Activated naive CD4-positive, alpha-beta T cell treated with Interleukin-2 at 50 U/mL for 16 hours (primary cell): ENCODE results near the gene SLC4A5.

Experiments
- DNase-seq: peaks from one replicate; pipeline ENCODE4 v3.0.0-alpha.2; 2020

Gene SLC4A5, protein sequence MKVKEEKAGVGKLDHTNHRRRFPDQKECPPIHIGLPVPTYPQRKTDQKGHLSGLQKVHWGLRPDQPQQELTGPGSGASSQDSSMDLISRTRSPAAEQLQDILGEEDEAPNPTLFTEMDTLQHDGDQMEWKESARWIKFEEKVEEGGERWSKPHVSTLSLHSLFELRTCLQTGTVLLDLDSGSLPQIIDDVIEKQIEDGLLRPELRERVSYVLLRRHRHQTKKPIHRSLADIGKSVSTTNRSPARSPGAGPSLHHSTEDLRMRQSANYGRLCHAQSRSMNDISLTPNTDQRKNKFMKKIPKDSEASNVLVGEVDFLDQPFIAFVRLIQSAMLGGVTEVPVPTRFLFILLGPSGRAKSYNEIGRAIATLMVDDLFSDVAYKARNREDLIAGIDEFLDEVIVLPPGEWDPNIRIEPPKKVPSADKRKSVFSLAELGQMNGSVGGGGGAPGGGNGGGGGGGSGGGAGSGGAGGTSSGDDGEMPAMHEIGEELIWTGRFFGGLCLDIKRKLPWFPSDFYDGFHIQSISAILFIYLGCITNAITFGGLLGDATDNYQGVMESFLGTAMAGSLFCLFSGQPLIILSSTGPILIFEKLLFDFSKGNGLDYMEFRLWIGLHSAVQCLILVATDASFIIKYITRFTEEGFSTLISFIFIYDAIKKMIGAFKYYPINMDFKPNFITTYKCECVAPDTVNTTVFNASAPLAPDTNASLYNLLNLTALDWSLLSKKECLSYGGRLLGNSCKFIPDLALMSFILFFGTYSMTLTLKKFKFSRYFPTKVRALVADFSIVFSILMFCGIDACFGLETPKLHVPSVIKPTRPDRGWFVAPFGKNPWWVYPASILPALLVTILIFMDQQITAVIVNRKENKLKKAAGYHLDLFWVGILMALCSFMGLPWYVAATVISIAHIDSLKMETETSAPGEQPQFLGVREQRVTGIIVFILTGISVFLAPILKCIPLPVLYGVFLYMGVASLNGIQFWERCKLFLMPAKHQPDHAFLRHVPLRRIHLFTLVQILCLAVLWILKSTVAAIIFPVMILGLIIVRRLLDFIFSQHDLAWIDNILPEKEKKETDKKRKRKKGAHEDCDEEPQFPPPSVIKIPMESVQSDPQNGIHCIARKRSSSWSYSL

GRCh38 chr2:74343316-74343715, at the start of gene SLC4A5:
TSS of gene SLC4A5 (minus strand) at chr2:74343416. CDS start at chr2:74315023, 28,393 bp downstream.
- no peak for DNase-seq

- no peak for DNase-seq
Observed at GRCh38 chr2:74392449-74392743, 49.2 kb upstream of the SLC4A5 start.

DNA sequence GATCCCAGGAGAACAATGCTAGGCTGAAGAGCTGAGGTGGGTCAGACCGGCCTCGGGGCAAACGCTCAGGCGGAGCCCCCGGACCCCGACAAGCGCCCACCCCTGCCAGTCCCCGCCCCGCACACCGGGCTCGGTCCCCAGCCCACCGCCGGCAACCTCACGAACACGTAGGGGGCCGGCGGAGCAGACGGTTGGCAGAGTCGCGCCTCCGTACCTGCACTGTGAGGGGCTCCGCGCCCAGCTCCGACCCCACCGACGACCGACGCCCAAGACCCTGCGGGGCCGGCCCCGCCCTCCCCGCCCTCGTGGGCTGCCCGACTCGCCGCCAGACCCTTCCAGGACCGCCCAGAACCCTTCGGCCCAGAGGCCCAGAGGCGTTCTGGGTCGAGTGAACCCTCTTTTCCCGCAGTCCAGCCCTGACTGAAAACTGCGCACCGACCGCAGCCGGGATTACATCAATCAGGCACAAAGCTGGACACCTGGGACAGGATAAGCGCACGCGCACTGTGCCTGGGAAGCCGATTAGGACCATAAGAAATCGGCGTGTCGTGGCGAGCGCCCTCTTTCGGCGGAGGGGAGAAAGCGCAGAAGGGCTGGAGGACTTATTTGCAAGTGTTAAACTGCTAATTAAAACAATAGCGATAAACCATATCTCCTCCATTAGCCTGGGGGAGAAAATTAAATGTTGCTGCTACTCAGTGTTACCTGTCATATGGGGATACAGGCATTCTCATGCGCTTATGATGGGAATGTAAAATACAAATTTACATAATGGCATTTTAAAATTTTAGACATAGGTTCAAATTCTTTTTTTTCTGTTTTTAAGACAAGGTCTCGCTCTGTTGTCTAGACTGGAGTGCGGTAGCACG, 48.6 kb upstream of the SLC4A5 start:
- DNase-seq = peak; percentile 93

- DNase-seq = no peak
Observed at GRCh38 chr2:74391209-74391579, 48.0 kb upstream of the SLC4A5 start.

- no peak for DNase-seq
Observed at GRCh38 chr2:74390606-74391005, 47.4 kb upstream of the SLC4A5 start.

GRCh38 chr2:74387346-74387745, 44.1 kb upstream of the SLC4A5 start:
- DNase-seq = no peak

DNA sequence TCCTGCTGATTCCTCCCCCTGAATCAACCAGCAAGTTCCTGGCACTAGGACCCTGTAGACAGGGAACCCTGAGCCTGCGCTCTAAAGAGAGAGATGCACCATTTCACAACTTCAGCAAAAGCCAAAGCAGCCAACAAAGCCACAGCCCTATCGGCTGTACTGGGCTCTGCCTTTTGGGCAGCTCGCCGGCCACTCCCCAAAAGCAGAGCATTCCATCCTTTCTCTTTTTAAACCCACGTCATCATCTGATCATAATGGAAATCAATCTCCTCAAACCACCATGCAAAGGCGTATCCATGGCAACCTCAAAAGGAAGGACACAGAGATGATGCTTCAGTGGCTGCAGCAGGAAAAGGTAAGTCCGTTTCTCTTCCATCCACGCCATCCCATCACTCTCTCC, 42.2 kb upstream of the SLC4A5 start:
- DNase-seq = no peak

DNA sequence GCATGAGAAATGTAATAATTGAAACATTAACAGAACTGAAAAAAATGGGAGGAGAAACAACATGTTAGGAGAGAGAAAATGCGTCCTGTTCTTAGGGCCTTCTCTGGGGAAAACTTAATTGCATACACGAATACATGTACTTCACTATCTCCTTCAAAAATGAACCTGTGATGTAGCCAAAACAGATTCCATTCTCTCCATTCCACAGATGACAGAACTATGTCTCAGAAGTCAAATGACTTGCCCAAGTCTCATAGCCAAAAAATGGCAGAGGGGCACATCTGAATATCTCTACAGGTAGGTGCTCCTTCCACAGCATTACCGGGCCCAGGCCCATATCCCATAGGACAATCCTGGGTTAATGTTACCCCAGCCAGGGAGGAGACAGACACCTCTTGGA, 40.8 kb upstream of the SLC4A5 start:
- DNase-seq = no peak

GRCh38 chr2:74383254-74383653, 40.0 kb upstream of the SLC4A5 start:
- no peak for DNase-seq

GRCh38 chr2:74381751-74382150, 38.5 kb upstream of the SLC4A5 start:
- no peak for DNase-seq

DNA sequence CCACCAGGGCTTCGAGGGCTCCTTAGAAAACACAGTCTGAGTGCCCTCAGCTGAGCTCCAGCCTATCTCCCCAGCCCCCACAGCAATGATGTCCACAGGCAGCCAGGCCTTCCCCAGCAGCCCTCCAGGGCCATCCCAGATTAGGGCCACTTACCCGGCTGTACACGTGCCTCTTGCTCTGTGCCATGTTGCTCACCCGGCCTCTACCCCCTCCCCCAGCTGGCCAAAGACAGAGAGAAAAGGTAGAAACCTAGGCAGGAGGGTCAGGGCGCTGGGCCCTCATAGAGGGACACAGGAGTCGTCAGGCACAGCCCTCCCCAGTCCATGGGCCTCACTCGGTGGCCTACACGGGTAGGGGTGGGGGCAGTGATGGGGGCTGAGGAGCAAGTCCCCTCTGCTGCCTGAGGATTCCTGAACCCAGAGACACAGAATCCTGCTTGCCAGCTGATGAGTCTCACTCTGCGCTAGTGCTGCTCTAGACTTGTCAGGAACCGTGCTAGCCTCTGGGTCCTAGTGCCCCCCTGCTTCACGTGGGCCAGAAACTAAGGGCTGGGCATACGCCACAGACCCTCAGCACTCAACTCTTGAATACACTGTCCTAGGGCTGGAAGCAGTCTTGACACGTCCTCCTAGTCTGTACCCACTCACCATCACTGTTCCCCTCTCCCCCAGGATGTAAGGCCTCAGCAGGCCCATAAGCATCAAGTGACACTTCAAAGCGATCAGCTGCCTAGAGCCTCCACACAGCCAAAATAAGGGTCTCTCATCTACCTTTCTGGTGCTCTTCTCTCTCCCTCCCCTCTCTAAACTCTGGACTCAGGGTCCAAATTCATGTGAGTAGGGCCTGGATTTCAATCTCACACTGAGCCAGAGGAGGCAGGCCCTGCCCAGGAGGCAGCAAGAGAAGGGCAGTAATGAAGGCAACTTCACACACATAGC, 36.9 kb upstream of the SLC4A5 start, which contains the start of gene DCTN1:
DCTN1 (minus strand) TSS at position 461 of the 939 bp plus-strand sequence; CDS start at position 187, 274 bp downstream.
- DNase-seq = peak; percentile 12

DNA sequence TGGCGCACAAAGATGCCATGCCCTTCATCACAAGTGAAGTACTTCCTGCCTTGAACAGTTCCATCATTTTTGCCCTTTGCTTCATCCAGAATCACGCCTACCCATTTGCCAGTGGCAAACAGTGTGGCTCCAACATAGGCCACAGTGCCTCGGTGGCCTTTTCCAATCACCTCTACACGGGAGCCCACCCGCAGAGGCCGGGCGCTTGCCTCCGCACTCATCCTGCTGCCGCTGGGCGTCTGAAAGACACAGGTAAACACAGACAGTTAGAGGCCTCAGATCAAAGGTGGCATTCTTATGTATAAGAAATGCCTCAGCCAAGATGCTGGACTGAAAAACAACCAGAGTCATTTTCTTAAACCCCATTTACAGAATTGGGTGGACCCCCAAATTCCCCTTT, 34.8 kb upstream of the SLC4A5 start:
- no peak for DNase-seq

- no peak for DNase-seq
Observed at GRCh38 chr2:74375838-74376237, 32.6 kb upstream of the SLC4A5 start.

GRCh38 chr2:74374509-74375205, 31.4 kb upstream of the SLC4A5 start:
- DNase-seq = no peak

- no peak for DNase-seq
Observed at GRCh38 chr2:74373985-74374384, 30.8 kb upstream of the SLC4A5 start.

- no peak for DNase-seq
Observed at GRCh38 chr2:74373221-74373676, 30.0 kb upstream of the SLC4A5 start.

GRCh38 chr2:74372674-74373073, 29.5 kb upstream of the SLC4A5 start:
- no peak for DNase-seq

DNA sequence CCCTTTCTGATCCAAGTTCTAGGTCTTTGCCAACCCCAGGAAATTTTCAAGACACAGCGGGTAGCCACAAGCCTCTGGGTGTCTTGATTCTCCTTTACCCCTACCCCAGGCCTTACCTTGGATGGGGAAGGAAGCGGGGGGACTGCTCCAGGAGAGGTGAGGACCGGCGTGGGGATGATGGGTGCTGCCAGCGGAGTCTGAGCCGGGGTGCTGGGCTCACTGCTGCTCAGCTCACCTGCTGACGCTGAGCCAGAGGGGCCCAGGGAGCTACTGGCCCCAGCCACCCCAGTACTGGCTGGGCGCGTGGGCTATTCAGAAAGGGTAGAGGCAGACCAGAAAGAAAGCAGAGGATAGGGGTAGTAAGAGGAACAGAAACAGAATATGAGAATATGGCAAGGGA, 28.2 kb upstream of the SLC4A5 start:
- no peak for DNase-seq

DNA sequence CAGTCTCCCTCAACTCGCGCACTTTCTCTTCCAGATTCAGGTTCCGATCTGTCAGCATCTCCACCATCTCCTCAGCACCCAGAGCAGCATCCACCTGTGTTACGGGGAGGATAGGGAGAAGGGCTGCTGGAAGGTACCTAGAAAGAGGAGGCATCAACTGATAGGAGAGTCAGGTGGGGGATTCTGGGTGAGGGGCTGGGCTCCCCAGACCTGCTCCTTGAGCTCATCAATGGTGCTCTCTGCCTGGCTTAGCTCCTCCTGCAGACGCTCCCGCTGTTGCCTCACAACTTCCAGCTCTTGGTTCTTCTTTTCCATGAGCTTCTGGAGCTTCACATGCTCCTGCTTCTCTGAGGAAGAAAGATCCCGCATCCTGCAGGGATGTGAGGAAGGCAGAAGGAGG, 26.8 kb upstream of the SLC4A5 start:
- DNase-seq = no peak

GRCh38 chr2:74368499-74368898, 25.3 kb upstream of the SLC4A5 start:
- DNase-seq = no peak

- DNase-seq = no peak
Observed at GRCh38 chr2:74367789-74368188, 24.6 kb upstream of the SLC4A5 start.
